Measurements from ENCODE around the gene HES3.

DNA sequence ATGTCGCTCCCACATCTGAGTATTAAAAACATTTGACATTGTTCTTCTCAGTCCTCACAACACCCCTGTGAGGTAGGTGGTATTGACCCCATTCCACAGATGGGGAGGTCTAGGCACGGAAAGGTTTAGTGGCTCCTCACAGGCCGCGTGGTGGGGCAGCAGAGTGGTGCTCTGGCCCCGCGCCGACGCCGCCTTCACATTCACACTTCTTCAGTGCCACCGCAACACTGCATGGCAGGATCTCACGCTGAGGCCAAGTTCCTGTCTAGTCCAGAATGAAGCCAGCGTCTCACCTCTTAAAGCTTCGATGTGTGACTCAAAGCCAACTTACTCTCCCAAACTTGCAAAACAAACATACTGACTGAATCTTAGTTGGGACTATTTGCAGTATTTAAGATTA is 20.4 kb upstream of the HES3 start:
- TF ChIP-seq GATA3 (IDR thresholded peaks at IDR 0.05; ENCODE audit: low read depth, low read length) (no peak), GATA2 (IDR thresholded peaks at IDR 0.05; ENCODE audit: low read depth, low read length) (no peak)
